NCI-H187 treated with DMSO at 0.1 percent for 48 hours (cell line): ENCODE data around the gene TBC1D8.

ENCODE experiments used
- DNase-seq: peaks from one replicate; lab custom pipeline; 2025; lab: John Stamatoyannopoulos, UW

The TBC1D8 gene

DNA sequence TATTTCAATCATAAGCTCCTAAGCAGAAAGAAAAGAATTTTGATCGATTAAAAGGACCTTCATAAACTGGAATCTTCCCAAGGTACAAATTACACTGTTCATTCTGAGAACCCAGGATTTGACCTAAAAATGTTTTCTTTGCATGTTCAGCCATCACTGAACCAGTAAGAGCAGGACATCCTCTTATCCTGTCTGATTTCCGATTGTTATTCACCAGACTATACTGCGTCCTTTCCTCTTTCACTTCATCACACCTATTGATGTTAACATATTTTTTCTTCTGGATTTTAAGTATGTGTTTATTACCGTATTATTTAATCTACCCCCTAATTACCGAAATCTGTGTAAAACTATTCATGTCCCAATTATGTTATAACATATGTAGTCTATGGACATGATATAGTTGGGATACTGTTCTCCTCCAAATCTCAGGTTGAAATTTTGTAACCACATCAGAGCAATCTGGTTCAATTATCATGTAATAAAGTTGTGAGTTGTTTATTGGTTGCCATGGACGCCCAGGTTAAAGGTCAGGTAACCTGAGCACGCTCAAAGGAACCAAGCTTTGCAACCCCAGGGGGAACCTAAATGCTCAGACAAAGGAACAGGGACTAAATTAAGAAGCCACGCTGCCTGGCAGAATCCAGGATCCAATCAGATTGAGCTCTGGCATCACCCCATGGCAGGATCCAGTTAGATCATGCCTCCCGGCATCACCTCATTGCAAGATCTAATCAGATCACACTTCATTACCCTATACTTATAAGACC lies 11.6 kb upstream of the TBC1D8 start:
- no peak for DNase-seq

DNA sequence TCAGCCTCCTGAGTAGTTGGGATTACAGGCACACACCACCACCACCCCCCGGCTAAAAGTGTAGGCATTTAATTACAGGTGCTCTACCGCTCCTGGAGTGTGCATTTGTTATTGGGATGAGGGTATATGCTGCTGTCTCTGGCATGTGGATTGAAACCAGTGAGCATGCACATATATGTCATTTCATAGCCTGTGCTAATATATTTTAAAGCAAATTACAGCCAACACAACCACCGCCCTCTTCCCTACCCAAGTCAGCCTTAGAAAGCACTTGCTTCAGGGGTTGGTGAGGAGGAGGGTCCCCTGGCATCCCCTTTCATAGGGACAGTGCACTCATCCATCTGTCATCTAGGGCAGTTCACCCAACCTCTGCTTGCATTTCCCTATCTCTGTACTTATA lies 10.5 kb upstream of the TBC1D8 start:
- no peak for DNase-seq

DNA sequence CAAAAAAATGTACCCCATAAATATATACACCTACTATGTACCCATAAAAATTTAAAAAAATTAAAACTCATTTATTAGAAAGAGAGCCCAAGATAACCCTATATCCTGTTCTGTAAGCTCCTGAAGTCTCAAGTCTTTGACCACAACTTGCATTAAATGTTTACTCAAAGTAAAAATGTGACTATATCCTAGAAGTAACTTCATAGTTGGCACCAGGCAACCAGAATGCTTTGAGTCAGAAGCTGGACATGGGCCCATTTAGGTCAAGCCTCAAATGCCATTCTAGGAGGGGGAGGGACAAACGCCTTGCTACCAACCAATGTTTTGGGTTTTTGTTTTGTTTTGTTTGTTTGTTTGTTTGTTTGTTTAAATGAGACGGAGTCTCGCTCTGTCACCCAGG lies 9.3 kb upstream of the TBC1D8 start:
- DNase-seq: no peak

DNA sequence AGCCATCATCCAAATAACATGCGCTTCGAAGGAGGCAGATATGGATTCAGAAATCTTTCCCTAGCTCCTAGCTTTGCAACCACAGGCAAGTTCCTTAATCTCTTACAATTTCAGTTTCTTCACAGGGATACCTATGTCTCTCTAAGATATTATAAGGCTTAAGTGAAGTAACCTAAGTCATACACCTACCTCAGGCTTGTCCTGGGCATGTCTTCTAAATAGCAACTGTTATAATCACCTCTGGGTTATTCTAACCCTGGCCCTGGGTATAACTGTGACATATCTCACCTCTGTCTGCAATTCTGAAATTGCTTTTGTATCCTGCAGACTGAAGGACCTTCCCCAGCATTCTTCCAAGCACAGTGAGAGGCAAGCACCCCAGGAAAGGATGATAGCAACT lies 8.3 kb upstream of the TBC1D8 start:
- no peak for DNase-seq

DNA sequence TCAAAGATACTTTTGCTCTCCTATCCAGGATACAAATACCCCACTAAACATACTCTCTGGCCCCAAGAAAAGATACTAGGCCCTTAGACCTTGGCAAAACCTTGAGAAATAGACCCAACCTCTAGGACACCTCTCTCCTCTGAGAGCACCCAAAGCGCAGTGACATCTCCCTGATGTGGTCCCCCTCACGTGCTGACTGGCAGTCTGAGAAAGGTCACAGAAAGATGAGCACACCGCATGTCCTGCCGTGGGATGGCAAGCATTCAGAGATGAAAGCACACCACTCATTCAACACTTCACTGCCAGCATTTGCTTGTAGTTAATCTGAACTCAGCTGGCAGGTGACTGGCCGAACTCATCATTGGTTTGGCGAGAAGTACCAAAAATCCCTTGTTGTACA lies 6.1 kb upstream of the TBC1D8 start:
- DNase-seq: no peak

DNA sequence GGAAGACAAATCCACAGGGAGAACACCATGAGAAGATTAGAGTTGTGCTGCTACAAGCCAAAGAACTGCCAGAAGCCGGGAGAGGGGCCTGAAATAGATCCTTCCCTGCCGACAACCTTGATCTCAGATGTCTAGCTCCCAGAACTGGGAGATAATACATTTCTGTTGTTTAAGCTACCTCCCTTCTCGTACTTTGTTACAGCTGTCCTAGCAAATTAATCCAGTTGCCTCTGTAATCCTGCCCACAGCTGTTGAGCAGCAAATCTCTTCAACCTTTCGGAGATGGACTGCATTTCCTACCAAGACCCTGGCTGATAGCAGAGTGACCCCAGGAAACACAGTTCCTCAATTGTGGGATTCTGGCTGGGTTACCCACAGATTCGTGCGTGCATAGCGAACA lies 2.6 kb upstream of the TBC1D8 start:
- DNase-seq: no peak

DNA sequence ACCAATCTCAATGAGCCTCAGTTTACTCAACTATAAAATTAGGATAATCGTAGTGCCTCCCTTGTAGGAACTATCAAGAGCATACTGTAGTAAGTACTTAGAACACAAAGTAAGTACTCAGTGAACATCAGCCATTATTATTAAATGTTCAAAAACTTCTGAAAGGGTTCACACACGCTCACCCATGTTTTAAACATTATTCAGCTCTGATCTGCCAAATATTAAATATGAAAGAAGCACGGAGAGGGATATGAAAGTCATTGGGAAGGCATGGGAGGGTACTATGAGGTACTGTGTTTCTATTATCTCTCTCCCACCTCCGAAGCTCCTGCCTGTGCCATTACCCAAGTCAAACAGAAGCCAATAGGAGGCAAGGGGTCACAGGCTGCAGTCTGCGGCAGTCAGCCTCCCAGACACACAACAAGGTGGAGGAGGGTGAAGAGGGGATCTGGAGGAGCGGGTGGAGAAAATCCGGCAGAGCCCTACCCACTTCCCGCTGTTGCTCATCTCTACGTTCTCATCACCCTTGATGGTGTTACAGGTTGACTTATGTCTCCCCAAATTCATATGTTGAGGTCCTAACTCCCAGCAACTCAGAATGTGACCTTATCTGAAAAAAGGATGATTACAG lies 2.0 kb upstream of the TBC1D8 start:
- no peak for DNase-seq

GRCh38 chr2:101152272-101153076 lies 1.3 kb upstream of the TBC1D8 start:
- no peak for DNase-seq

DNA sequence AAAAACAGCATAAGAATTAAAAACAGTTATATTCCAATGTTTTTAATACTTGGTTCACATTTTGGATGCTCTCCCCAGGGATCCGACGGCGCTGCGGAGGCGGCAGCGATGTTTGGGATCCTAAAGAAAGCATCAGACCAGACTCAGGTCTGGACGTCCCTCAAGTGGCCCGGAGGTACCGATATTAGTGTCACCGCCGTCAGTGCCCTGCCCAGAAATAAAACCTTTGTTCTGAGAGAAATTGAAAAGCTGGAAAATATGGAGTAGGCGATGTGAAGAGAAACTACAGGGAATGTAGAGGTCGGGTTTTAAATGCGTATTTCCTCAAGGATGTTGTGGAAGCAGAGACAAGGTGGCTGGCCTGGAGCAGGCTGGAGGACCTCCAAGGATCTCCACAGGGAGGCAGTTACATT lies 683 bp upstream of the TBC1D8 start:
- no peak for DNase-seq

GRCh38 chr2:101150306-101151145 lies 656 bp downstream of the TBC1D8 start:
- no peak for DNase-seq

GRCh38 chr2:101149241-101150192 lies 1.7 kb downstream of the TBC1D8 start:
- no peak for DNase-seq

GRCh38 chr2:101148777-101149176 lies 2.4 kb downstream of the TBC1D8 start:
- no peak for DNase-seq

GRCh38 chr2:101147971-101148370 lies 3.2 kb downstream of the TBC1D8 start:
- DNase-seq: no peak

DNA sequence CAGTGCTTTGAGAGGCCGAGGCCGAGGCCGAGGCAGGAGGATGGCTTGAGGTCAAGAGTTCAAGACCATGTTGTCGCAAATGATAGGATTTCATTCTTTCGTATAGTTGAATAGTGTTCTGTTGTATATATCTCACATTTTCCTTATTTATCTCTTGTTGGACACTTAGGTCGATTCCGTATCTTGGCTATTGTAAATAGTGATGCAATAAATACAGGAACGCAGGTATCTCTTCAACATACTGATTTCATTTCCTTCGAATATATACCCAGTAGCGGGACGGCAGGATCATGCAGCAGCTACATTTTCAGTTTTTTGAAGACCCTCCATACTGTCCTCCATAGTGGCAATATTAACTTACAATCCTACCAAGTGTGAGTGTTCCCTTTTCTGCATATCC lies 4.1 kb downstream of the TBC1D8 start:
- DNase-seq: no peak

DNA sequence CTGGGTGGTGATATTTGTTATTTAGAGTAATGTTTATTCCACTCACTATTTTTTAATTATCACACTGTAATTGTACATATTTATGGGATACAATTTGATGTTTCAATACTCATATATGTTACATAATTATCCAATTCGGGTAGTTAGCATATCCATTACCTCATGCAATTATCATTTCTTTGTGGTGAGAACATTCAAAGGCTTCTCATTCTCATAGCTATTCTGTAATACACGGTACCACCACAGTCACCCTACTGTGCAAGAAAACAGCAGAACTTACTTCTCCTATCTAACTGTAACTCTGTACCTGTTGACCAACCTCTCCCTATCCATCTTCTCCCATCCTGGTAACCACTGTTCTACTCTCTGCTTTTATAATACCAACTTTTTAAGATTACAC lies 4.6 kb downstream of the TBC1D8 start:
- no peak for DNase-seq

DNA sequence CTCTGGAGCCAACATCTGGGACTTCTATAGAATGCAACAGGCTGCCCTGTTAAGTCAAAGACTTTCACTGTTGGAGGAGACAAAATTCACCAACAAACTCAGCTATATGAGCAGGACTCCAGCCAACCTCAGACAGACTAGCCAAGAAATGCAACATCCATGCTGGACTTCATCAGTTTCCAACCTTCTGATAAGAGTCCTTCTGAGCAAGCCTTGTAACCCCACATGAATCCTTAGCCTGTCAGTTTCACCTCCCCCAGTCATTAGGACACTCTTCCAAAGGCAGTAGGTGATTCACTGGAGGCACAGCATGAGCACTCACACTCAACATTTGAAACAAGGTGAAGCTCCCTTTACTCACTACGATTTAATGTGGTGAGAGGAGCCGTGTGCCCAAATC lies 5.8 kb downstream of the TBC1D8 start:
- no peak for DNase-seq

DNA sequence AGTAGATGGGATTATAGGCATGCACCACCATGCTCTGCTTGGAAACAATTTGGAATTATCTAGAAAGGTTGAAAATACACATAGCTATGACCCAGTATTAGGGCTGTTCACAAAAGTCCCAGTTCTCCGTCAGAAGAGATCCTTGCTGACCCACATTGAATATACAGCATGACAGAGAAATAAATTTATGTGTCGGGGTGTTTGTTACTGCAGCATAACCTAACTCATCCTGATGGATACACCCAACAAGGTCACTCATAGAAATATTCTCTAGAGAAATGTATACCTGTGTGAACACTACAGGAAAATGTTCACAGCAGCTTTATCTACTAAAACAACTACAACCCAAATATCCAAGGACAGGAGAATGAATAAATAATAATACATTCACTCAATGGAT lies 9.0 kb downstream of the TBC1D8 start:
- no peak for DNase-seq

DNA sequence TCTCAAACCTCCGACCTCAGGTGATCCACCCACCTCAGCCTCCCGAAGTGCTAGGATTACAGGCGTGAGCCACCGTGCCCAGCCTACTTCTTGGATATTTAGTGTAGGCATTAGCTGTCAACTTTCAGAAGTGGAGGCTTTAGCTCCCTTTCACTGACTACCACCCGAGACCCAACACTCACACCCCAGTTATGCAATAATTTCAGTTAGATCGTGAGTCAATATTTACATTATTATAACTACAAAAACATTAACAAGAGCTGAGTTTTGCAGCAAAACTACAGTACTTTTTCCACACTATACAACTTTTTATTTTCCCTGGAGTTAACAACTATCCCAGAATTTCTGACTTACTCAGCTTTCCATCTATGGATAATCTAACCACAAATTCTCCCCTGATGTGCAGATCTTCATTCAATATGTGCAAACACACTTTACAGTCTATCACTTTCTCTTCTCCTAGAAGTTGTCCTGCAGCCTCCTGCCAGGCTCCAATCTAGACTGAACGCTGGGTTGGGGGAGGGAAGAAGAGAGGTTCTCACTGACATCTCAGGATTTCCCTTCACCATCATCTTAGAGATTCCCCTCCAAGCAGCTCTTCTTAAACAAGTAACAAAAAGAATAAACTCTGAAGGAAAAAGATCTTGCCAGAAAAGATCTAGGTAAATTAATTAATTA lies 10.1 kb downstream of the TBC1D8 start:
- no peak for DNase-seq

DNA sequence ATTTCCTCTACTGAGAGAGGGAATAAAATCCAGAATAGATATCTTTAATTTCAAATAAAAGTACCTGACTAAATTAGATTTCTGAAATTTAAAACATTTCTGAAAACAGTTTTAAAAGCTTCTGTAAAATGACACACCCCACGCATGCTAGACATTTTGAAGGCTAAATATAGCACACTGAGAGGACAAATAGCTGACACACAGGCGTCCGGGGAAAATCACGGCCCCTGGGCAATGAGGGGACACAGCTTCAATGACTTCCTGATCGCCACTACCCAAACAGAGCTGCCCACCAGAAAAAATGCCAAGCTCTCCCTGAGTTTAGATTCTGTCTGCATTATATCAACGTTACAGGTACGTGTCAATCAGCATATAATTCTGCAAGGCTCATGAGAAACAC lies 10.9 kb downstream of the TBC1D8 start:
- DNase-seq: no peak

DNA sequence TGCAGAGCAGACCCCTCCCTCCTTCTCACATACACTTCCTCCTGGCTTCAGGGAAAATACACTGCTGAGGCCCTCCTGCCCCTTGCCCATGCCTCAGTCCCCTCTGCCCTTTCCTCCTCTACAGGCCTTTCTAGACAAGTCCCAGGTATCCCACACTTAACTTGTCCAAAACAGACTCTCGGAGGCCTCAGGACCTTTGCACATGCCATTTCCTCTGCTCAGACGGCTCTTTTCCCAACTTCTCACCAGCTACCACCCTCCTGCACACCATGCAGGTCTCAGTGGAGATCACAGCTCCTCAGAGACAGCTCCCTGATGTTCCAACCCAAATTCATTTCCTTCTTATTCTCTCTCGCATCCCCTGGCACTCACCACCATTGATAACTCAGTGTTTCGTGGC lies 11.7 kb downstream of the TBC1D8 start:
- no peak for DNase-seq
